ENCODE results near the gene TRIM33.
"Not testable (repeated sequence)": the region's sequence is repeated elsewhere in the genome, so short reads cannot be mapped to it uniquely, and the experiment has no call there.

DNA sequence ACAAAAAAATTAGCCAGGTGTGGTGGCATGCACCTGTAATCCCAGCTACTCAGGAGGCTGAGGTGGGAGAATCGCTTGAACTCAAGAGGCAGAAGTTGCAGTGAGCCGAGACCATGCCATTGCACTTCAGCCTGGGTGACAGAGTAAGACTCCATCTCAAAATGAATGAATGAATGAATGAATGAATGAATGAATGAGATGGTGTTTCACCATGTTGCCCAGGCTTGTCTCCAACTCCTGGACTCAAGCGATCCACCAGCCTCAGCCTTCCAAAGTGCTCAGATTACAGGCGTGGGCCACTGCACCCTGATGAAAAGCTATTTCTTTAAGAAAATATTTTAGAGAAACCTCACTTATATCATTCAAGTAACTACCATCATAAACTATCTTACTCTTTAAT lies 67.8 kb downstream of the TRIM33 start:
- TF ChIP-seq, protein P1, sequence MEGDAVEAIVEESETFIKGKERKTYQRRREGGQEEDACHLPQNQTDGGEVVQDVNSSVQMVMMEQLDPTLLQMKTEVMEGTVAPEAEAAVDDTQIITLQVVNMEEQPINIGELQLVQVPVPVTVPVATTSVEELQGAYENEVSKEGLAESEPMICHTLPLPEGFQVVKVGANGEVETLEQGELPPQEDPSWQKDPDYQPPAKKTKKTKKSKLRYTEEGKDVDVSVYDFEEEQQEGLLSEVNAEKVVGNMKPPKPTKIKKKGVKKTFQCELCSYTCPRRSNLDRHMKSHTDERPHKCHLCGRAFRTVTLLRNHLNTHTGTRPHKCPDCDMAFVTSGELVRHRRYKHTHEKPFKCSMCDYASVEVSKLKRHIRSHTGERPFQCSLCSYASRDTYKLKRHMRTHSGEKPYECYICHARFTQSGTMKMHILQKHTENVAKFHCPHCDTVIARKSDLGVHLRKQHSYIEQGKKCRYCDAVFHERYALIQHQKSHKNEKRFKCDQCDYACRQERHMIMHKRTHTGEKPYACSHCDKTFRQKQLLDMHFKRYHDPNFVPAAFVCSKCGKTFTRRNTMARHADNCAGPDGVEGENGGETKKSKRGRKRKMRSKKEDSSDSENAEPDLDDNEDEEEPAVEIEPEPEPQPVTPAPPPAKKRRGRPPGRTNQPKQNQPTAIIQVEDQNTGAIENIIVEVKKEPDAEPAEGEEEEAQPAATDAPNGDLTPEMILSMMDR (conservative IDR thresholded peaks at IDR 0.05): not testable (repeated sequence)
- not testable (repeated sequence) for TF ChIP-seq EZH2 (IDR thresholded peaks at IDR 0.05; ENCODE audit: low read depth)

All from PC-9 (cell line).